ENCODE measurements around the gene C10orf88. TPM values are rescaled to one million over a fixed set of nuclear protein-coding genes. Genes with fewer than 3 reads are reported as not detected.
A peak's percentile ranks its signal among the peaks of the same experiment; 100 is the strongest.

The C10orf88 gene
- total RNA-seq, 6 experiments from 2014 or later = 9.7 to 15.3 (median 12.8) TPM

- no peak for TF ChIP-seq CTCF (IDR thresholded peaks at IDR 0.05)
- H3K4me3 Mint-ChIP-seq = no peak overlapping the region
- DNase-seq = no peak
- peaks cover 5% of the 10 kb centered on the region; the same call in 1 of the 2 replicates for H3K36me3 Mint-ChIP-seq (ENCODE audit: low read depth)
- peaks cover 11% of the 10 kb centered on the region for H3K9me3 Mint-ChIP-seq
- H3K4me1 Mint-ChIP-seq (ENCODE audit: low read depth) = 0 out of 2 replicates have a peak, but pooled peaks cover 3% of the 10 kb centered on the region
- H3K27me3 Mint-ChIP-seq (ENCODE audit: insufficient read depth) = no peaks in the 10 kb centered on the region
- no peak overlapping the region for H3K27ac Mint-ChIP-seq
These were observed 8.4 kb upstream of the C10orf88 start for GRCh38 chr10:122962405-122962804.

- H3K4me3 Mint-ChIP-seq = no peak overlapping the region
- no peak for DNase-seq
- no peak overlapping the region for H3K27ac Mint-ChIP-seq
- H3K27me3 Mint-ChIP-seq (ENCODE audit: insufficient read depth) = no peaks in the 10 kb centered on the region; the same call in 1 of the 2 replicates
- H3K4me1 Mint-ChIP-seq (ENCODE audit: low read depth) = peaks cover 31% of the 10 kb centered on the region
- H3K9me3 Mint-ChIP-seq = peaks cover 11% of the 10 kb centered on the region; the same call in 1 of the 2 replicates
- H3K36me3 Mint-ChIP-seq (ENCODE audit: low read depth) = peaks cover 9% of the 10 kb centered on the region
- no peak for TF ChIP-seq CTCF (IDR thresholded peaks at IDR 0.05)
These were observed 3.4 kb upstream of the C10orf88 start for GRCh38 chr10:122957474-122957873.

GRCh38 chr10:122955892-122956291, 1.9 kb upstream of the C10orf88 start:
- H3K36me3 Mint-ChIP-seq (ENCODE audit: low read depth) = peaks cover 14% of the 10 kb centered on the region
- H3K27ac Mint-ChIP-seq = no peak overlapping the region
- DNase-seq = no peak
- no peaks in the 10 kb centered on the region; the same call in 1 of the 2 replicates for H3K27me3 Mint-ChIP-seq (ENCODE audit: insufficient read depth)
- peaks cover 38% of the 10 kb centered on the region for H3K4me1 Mint-ChIP-seq (ENCODE audit: low read depth)
- peaks cover 11% of the 10 kb centered on the region; the same call in 1 of the 2 replicates for H3K9me3 Mint-ChIP-seq
- TF ChIP-seq CTCF (IDR thresholded peaks at IDR 0.05) = no peak
- no peak overlapping the region for H3K4me3 Mint-ChIP-seq

- peaks cover 14% of the 10 kb centered on the region for H3K36me3 Mint-ChIP-seq (ENCODE audit: low read depth)
- H3K4me1 Mint-ChIP-seq (ENCODE audit: low read depth) = peaks cover 45% of the 10 kb centered on the region
- TF ChIP-seq CTCF (IDR thresholded peaks at IDR 0.05) = no peak
These were observed 664 bp upstream of the C10orf88 start for GRCh38 chr10:122954731-122955050.

GRCh38 chr10:122949296-122949695, 4.7 kb downstream of the C10orf88 start:
- TF ChIP-seq CTCF (IDR thresholded peaks at IDR 0.05) = no peak
- no peak for DNase-seq
- Mint-ChIP-seq H3K4me3 (no peak overlapping the region), H3K4me1 (ENCODE audit: low read depth) (peaks cover 26% of the 10 kb centered on the region), H3K9me3 (peaks cover under 1% of the 10 kb centered on the region; the same call in 1 of the 2 replicates), H3K36me3 (ENCODE audit: low read depth) (peaks cover 35% of the 10 kb centered on the region), H3K27me3 (ENCODE audit: insufficient read depth) (no peaks in the 10 kb centered on the region; the same call in none of the 2 replicates), H3K27ac (no peak overlapping the region)

More at GRCh38 chr10:122954731-122955050, 664 bp upstream of the C10orf88 start:
- no peak overlapping the region for H3K27ac Mint-ChIP-seq
- H3K27me3 Mint-ChIP-seq (ENCODE audit: insufficient read depth) = no peaks in the 10 kb centered on the region; the same call in 1 of the 2 replicates
- DNase-seq = no peak
- H3K4me3 Mint-ChIP-seq = peak overlapping the region; percentile 93
- H3K9me3 Mint-ChIP-seq = peaks cover 11% of the 10 kb centered on the region; the same call in 1 of the 2 replicates

Data from HFFc6 (cell line).